ENCODE data around the gene PCP2.
A peak's percentile ranks its signal among the peaks of the same experiment; 100 is the strongest.

The PCP2 gene

GRCh38 chr19:7639863-7640348 is 6.4 kb upstream of the PCP2 start:
- DNase-seq (ENCODE audit: low read depth in 2 of 2, low spot score in 1 of 2): no peak

- no peak for DNase-seq (ENCODE audit: low read depth in 2 of 2, low spot score in 1 of 2)
These were observed 5.4 kb upstream of the PCP2 start for GRCh38 chr19:7638802-7639465.

GRCh38 chr19:7637374-7638256 is 4.1 kb upstream of the PCP2 start:
- no peak for DNase-seq (ENCODE audit: low read depth in 2 of 2, low spot score in 1 of 2)

- peak; percentile 81 to 87 for DNase-seq (ENCODE audit: low read depth in 2 of 2, low spot score in 1 of 2)
These were observed 3.3 kb upstream of the PCP2 start, which contains the start of gene STXBP2 for GRCh38 chr19:7636691-7637373. STXBP2 (plus strand) TSS chr19:7637110; CDS start chr19:7637150, 40 bp downstream.

- DNase-seq (ENCODE audit: low read depth in 2 of 2, low spot score in 1 of 2): no peak
These were observed 2.8 kb upstream of the PCP2 start for GRCh38 chr19:7636317-7636690.

GRCh38 chr19:7635670-7636069 is 2.2 kb upstream of the PCP2 start:
- no peak for DNase-seq (ENCODE audit: low read depth in 2 of 2, low spot score in 1 of 2)

- DNase-seq (ENCODE audit: low read depth in 2 of 2, low spot score in 1 of 2): no peak
These were observed 947 bp downstream of the PCP2 start for GRCh38 chr19:7632340-7633203.

GRCh38 chr19:7631577-7631976 is 1.9 kb downstream of the PCP2 start:
- DNase-seq (ENCODE audit: low read depth in 2 of 2, low spot score in 1 of 2): no peak

- DNase-seq (ENCODE audit: low read depth in 2 of 2, low spot score in 1 of 2): peak; percentile 88 to 93
These were observed 4.0 kb downstream of the PCP2 start, which contains the start of the genes PET100 and XAB2 for GRCh38 chr19:7629347-7630054. PET100 (plus strand) TSS chr19:7629793; CDS start chr19:7629834, 41 bp downstream. XAB2 (minus strand) TSS chr19:7629545; CDS start chr19:7629527, 18 bp downstream.

- no peak for DNase-seq (ENCODE audit: low read depth in 2 of 2, low spot score in 1 of 2)
These were observed 4.8 kb downstream of the PCP2 start for GRCh38 chr19:7628589-7629311.

GRCh38 chr19:7627166-7627565 is 6.4 kb downstream of the PCP2 start:
- DNase-seq (ENCODE audit: low read depth in 2 of 2, low spot score in 1 of 2): no peak

GRCh38 chr19:7625763-7626372 is 7.7 kb downstream of the PCP2 start:
- DNase-seq (ENCODE audit: low read depth in 2 of 2, low spot score in 1 of 2): no peak

- DNase-seq (ENCODE audit: low read depth in 2 of 2, low spot score in 1 of 2): no peak
These were observed 8.7 kb downstream of the PCP2 start for GRCh38 chr19:7624810-7625209.

- DNase-seq (ENCODE audit: low read depth in 2 of 2, low spot score in 1 of 2): no peak
These were observed 9.6 kb downstream of the PCP2 start for GRCh38 chr19:7623725-7624603.

- DNase-seq (ENCODE audit: low read depth in 2 of 2, low spot score in 1 of 2): no peak
These were observed 10.4 kb downstream of the PCP2 start for GRCh38 chr19:7622933-7623685.

GRCh38 chr19:7620442-7621412 is 12.8 kb downstream of the PCP2 start:
- no peak for DNase-seq (ENCODE audit: low read depth in 2 of 2, low spot score in 1 of 2)
